Stimulated activated CD4-positive, alpha-beta T cell treated with anti-CD3 and anti-CD28 coated beads, Interleukin-1b, Interleukin-23, amount 100 ng/mL, for 48 hours (primary cell): ENCODE data around the gene BLCAP.
A peak's percentile ranks its signal among the peaks of the same experiment; 100 is the strongest.

Experiments
- DNase-seq: peaks from one replicate; pipeline ENCODE4 v3.0.0-alpha.2; 2020

The BLCAP gene

DNA sequence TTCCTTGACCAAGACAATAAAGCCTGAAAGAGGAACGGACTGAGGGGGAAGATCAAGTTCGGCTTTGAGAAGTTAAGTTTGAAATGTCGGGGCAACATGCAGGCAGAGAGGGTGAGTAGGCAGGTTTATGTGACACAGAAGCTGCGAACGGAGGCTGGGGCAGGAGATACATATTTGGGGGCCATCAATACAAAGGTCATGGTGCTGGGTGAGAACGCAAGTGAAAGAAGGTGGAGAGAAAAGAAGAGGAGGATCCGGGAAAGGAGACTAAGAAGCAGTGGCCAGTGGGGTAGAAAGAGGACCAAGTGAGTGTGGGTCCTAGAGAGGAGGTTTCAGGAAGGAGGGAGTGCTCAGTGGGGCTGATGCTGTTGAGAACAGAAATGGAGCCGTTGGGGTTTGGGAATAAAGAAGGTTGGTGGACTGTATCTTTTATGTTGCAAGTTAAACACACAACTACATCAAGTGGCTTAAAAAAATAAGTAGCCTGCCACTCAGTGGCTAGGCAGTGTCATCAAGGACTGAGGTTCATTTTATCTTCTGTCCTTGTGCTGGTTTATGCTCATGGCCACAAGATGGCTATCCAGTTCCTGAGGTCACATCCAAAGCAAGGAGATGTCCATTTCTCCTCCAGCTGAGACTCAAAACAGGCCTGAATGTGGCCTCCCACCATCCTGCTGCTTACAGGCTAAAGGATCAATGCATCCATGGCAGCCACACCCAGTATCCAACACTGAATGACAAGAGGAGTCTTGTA is 1.7 kb upstream of the BLCAP start:
- no peak for DNase-seq

DNA sequence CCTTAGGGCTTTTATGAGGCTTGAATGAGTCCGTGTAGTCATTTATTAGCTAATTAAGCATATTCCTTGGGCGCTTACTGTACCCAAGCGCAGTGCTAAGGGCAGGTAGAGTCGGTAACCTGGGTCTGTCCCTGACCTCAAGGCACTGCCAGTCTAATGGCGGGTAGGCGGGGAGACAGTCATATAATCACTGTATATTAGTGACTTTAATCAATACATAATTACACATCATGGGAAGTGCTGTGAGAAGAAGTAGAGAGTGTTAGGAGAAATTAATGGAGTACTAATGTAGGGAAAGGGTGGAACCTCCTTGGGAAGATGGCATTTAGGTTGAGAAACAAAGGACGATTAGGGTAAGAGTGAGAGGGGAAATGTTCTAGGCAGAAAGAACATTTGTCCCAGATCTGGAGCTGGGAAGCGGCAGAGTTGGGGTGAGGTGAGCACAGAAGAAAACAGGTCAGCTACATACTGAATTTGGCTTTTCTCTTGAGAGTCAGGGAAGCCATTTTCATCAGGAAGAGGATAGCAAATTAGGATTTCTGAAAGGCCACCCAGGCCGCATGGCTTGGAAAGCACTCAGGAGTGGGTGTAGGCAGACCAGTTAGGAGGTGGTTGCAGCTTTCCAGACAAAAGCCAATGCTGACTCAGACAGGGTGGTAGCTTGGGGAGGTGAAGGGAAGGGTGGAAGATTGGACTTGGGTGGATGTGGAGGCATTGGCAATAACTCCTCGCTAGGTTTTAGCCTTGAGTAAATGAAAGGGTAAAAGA is 954 bp upstream of the BLCAP start:
- DNase-seq, result no peak

DNA sequence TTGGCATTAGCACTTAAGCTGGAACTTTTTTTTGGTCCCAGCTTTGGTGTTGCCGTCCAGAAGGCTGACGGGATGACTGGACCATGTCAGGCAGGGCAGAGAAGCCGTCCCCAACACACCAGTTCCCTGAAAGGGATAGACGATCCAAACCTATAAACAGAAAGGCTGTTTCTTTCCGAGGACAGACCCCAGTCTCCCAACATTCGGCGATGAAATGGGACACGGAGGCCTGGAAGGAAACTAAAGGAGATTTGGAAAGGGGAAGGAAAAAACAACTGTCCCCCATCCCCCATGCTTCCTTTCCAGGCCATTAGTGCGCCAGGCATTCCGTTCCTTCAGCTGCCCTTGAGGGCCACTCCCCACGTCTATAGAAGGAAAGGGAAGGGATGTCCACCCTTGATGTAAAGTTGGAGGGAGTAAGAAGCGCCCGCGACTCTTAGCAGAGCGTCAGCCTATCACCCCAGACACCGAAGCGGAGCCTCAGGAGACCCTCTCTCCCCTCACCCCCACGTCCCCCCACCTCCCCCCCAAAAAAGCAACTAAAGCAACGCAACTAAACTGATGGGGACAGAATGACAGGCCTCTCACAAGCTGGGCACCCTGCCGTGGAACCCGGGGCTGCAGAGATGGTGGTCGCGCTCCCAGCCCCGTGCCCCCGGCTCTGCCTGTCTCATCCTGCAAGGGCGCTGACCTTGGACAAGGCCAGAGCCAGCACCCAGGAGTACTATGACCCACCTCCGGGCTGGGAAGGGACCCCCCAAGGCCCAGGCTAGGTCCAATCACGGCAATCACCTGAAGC is 638 bp downstream of the BLCAP start:
- no peak for DNase-seq

DNA sequence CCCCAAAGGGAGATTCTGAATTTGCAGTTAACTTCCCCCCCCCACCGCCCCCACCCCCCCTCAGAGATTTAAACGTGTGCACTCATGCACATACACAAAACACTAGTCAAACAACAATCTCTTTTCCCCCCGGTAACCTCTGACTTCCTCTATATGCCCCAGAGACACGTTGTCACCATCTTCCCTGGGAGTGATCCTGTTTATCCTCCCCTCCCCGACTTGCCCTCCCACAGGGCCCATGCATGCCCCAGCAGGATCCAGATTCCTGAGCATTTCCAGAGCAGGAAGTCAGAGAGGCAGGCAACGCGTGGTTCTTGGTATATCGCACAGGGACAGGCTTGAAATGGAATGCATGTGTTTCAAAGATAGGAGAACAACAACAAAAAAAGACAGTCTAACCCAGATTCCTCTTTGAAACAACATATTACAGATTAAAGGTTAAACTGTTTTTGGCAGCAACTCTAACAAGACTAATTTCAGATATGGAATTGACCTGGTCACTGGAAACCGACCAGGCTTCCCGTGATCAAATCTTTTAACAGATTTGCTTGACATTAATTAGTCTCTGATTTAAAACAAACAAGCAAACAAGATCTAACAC is 1.3 kb downstream of the BLCAP start:
- no peak for DNase-seq

DNA sequence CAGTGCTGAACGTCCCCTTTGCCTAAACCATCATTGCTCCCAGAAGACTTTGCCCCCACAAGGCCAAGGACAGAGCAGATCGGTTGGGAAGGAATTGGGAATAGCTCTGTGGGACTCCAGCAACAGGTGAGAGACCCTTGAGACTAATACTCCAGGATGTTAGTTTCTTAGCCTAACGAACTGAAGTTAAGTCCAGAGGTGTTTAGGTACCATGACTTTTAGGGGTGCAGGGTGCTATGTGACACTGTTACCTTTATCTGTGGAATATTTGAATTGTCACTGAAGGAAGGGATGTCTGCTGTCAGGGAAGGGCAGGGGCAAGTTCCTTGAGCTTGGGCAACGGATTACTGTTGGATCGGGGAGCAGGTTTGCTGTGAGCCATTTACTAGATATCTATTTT is 1.9 kb downstream of the BLCAP start:
- DNase-seq, result no peak

DNA sequence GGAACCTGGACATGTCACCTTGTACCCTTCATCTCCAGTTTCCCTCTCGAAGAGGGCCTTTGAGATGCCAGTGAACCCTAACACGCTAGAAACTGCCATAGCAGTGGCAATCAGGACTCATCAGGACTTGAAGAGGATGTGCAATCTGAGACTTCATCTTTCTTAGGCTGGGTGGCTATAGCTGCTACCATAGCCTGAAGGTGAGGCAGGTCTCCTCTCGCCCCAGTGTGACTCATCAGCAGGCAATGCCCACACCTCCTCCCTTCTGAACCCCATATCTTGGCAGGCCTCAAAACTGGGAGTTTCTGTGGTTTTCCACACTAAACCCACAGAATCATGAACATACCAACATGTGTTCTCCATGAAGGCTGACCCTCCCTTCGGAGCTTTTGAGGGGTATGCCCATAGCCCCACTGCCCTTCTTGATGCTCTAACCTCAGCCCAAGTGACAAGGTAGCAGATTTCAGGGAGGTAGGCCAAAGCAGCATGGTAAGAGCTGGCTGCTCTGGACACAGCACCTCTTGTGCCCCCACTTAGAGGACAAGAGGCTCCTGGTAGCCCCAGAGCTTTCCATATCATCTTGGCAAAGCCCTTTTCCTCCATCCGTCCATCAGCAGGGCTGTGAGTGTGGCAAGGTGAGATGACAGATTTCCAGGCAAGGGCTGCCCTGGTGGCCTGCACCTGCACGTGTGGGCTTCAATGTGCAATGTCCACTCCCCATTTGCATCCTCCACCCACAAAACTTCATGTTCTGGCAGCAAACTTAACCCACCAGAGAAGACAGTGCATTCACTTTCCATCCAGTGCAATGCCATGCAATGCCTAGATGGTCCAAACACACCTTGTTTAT is 2.6 kb downstream of the BLCAP start:
- peak; percentile 35 for DNase-seq

DNA sequence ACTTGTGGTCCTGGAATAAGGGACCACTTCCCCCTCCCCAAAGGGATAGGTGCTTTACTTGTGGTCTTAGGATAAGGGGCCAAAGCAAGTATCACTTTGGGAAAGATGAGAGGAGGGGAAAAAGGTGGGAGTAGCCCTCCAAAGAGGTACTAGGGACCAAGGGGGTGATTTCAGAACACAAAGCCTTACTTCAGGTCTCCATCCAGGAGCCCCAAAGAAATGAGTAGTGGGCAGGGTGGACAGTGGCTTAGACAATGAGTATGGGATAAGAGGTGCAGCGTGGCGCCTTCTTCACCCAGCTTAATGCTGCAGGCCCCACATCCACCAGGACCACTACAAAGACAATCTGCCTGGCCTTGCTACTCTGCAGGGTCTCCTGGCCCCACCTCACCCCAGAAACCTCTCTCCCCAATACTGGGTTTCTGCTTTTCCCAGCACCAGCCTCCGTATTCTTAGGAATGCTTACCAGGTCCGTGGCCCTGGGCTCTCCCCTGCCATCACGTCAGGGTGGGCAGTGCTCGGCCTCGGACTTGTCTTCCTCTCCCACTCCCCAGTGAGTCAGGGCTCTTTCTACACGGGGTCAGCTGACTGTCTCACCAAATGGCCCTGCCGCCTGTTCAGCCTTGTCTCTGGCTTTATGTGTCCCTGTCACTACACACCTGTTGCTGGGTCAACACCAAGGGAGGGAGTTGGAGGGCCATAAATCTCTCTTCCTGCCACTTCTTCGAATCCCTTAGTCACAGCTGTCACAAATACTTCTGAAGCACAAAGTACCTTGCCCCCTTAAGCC is 3.6 kb downstream of the BLCAP start:
- DNase-seq, result no peak

DNA sequence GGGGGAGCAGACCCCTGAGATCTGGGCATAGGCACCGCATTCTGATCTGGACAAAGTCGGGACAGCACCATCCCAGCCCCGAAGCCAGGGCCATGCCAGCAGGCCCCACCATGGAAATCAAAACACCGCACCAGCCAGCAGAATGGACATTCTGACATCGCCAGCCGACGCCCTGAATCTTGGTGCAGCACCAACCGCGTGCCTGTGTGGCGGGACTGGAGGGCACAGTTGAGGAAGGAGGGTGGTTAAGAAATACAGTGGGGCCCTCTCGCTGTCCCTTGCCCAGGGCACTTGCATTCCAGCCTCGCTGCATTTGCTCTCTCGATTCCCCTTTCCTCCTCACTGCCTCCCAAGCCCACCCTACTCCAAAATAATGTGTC is 4.7 kb downstream of the BLCAP start:
- DNase-seq, result no peak

DNA sequence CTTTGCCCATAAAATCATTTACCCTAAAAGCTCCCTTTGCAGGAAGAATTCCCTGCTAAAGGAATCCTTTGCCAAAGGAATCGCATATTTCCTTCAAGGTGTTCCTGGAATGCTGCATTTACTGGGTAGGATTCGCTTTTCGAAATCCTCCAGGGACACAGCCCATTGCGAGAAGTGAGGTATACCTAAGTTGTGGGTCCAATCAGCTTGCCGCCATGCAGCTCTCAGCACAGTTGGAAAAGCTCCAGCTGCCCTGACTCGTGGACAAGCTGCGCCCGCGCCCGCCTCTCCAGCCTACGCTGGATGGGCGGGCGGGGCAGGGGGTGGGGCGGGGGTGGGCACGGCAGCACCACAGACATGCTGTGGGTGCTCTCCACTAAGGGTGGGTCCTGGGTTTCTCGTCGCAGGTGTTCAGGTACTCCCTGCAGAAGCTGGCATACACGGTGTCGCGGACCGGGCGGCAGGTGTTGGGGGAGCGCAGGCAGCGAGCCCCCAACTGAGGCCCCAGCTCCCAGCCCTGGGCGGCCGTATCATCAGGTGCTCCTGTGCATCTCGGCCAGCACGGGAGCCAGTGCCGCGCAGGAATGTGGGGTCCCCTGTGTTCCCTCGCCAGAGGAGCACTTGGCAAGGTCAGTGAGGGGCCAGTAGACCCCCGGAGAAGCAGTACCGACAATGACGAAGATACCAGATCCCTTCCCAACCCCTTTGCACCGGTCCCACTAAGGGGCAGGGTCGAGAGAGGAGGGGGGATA is 5.2 kb downstream of the BLCAP start:
- DNase-seq, result no peak

DNA sequence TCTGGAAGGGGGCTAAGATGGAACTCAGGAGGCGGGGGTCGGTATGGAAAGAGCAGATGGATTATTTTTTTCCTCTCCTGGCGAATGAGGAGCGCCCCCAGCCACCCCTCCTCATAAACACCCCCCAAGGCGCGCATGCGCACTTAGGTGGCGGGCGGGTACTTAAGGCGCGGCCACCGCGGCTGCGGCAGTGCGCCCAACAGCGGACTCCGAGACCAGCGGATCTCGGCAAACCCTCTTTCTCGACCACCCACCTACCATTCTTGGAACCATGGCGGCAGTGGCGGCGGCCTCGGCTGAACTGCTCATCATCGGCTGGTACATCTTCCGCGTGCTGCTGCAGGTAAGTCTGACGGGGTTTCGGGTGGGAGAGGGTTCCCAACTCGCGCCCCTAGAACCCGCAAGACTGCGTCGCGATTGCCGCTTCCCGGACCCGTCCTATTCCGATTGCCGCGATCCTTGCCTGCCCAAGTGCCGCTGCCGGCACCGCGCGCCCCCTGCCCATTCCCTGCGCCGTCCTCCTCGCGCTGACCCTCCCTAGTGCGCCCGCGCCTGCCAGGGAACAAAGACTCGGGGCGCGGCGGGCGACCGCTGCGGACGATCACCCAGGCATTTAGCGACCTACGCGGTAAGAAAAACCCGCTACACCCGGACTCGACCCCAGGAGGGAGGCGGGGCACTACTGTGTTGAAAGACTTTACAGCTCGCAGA is 6.5 kb downstream of the BLCAP start, which contains the start of gene NNAT:
Gene NNAT, plus strand, starts transcription at position 190 of the 711 bp plus-strand sequence. Its CDS starts 82 bp downstream, at position 272.
- DNase-seq, result no peak

DNA sequence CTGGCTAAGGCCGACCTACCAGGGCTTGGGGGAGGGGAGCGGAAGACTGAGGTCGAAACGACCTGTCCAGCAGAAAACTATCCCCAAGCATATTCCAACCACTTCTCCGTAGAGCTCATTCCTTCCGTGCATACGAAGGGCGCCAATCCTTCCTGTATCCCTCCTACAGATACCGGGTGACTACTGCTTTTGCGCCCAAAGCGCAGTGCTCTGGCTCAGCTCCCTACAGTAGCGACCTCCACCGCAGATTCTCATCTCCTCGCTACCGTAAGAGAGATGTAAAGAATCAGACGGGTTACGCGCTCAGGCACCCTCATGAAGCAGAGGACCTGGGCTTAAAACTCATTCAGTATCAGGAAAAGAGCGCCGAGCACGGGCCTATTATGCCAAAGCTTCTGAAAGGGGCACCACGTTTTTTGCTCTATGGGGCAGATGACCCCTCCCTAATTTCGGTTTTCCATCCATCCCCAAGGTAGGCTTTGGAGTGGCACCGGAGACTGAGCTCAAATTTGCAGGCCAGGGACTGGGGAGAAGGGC is 7.2 kb downstream of the BLCAP start:
- no peak for DNase-seq

DNA sequence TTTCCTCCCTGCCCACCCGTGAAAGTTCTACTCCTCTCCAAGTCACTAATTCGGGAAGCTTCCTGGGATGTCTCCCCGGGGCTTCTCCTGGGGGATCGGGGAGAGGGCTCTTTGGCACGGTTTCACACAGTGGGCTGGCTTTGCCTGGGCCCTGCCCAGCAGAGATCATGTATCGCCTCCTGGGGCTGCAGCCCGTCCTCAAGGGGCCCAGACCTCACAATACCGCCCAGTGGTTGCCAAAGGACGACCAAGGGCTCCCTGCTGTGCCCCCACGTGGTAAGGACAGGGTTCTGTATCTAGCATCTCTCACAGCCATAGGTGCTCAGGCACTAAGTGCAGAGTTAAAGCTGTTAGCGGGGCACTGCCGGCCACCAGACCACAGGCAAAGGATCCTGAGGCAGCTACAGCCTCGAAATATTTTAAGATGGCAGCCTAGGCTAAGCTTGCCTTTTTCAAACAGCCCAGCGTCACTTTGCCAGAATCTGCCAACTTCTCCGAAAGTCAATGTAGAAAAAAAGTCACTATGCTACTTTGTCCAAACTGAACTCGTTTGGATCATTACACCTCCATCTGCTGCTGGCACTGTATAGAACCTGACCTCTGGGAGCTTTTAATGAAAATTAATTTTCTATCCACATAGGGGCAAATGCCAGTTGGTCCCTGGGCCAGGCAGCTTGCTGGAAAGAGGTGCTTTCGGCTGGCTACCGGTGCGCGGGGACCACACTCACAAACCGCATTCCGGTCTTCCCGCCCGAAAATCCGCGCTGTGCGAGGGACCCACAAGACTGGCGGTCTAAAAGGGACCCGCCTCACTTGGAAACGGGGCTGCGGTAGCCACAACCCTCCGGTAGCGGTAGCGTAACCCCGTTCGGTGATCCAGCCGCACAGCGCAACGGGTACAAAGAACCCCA is 7.9 kb downstream of the BLCAP start:
- no peak for DNase-seq

DNA sequence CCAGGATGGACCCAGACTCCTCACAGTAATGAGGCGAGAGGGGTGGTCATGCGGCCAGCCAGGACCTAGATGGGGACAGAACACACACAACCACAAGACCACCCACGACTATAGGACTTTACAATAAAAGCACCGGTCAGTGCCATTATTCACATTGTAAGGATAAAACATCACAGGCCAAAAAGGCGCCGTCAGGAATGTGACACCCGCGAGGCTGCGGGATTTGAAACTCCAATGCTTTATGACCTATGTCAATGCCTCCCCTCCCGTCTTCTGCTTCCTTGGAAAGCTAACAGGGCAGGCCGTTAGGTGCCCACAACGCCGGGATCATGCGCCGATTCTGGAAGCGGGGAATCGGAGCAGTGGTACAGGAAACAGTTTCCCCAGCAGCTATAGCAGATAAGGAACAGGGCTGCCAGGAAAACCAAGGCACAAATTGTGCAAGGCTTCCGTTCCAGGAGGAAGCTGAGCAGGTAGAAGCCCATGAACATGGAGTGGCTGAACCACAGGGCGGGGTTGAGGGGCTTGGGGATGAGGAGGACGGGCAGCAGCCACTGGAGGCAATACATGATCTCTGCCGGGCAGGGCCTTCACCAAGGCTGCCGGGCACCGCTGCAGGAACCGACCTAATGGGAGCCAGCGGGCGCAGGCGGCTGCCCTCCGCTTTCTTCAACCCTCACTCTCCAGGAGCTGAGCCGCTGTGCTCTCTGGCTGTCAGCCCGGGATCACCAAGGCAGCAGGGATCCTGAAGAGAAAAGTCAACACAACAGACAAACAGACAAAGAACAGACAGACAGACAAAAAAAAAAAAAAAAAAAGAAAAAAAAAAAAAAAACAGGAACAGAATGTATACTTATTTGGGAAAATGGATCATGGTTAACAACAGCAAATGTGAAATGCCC is 8.8 kb downstream of the BLCAP start:
- no peak for DNase-seq

DNA sequence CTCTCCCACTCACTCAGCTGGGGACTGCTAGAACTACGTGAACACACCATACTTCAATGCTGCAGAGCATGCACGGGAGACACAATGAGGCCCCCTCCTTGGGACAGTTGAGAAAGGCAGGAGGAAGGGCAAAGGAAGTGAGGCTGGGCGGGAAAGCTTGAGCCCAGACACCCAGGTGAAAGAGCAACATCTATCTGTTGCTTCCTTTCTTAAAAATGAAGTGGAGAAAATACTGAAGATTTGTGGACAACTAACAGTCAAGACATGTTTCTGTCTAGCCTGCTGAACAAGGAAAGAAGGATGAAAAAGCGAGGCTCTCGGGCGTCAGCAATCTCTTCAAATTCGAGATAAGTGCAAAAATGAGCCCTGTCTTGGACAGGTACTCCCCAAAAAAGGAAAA is 9.6 kb downstream of the BLCAP start:
- DNase-seq, result no peak

DNA sequence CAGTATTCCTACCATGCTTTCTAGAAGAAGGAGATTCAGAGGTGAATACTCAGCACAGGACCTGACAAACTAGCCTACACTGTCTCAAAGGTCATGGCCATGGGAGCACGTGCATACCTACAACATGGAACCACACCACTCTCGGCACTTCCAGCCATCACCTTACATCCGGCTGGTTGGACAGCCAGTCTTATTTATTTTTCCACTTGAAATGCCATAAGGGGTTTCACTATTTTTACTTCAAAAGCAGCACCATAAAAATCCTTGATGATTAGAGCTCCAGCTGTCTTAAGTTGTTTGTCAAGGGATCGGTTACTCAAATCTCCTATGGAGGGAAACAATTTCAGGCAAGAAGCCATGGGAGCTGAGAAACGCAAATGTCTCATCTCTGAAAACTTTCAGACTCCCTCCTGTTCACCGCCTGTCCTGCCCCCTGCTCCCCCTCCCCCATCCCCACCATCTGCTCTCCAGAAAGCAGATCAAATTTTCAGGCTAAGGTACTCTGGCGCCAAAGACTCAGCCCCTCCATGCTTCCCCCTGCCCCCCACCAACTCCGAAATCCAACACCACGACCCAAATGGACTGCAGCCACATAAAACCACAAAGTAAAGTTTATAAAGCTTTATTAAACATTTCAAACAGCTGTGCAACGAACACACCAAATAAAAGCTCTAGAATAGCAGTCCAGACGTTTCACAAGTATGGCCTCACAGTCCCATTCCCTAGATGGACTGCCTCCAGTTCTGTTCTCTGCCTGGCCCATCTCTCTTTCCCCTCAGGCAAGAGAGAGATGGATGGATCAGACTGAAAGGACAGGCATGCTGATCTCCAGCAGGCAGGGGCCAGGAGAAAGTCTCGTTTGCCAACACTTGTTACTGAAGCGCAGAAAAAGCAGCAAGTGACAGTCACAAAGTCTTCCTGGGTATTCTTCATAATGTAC is 10.6 kb downstream of the BLCAP start:
- DNase-seq, result no peak

DNA sequence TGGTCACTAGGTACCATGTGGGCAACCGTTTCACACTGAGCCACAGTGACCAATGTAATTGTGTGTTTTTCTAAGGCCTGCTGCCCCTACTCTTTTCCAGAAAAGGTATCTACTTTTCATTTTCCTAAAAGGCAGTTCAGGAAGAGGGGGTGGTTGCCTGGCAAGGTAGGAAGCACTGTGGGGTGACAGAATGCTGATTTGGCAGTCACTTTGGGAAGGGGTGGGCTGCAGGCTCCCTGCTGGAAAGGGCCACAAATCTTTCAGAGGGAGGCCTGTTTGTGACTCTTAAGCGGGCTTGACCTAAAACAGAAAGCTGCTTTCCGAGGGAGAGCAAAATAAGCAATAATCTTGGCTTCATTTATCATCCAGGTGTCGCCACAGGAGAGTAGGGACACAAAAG is 11.8 kb downstream of the BLCAP start:
- DNase-seq, result no peak
